MV-4-11 (cell line): Measurements from ENCODE around the gene KLRB1.
"Not testable (repeated sequence)": the region's sequence is repeated elsewhere in the genome, so short reads cannot be mapped to it uniquely, and the experiment has no call there.

ENCODE experiments used
- DNase-seq: peaks from one replicate; lab custom pipeline; 2025; lab: John Stamatoyannopoulos, UW

KLRB1 gene

DNA sequence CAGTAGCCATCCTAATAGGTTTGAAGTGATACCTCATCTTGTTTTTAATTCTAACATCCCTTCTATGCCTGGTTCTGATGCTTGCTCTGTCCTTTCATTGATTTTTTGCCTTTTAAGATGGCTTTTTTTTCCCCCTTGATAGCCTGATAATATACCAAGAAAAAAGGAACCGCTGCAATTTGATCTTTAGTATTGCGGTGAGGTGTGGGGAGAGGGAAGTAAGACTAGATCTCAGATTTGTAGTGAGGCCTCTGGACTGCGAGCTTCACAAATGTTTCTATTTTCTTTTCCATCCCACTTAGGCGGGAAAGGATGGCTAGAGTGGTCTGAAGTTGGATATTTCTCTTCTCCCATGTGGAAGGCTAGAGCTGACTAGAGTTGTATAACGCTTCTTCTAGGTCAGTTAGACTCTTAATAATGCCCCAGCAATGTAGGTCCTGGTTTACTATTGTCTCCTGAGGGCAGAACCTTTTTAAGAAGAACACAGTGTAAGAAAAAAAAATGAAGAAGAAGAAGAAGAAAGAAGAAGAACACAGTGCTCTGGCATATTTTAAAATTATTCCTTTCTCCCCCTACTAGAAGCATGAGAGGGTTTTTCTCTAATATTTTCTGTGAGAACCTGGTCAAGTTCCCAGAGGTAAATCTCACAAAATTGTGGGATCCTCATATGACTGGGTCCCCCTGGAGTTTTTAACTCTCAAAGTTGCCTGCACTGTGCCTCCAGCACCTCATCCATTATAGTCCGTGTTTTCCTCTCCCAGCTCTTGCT lies 11.9 kb upstream of the KLRB1 start:
- peak; percentile 66 for DNase-seq

DNA sequence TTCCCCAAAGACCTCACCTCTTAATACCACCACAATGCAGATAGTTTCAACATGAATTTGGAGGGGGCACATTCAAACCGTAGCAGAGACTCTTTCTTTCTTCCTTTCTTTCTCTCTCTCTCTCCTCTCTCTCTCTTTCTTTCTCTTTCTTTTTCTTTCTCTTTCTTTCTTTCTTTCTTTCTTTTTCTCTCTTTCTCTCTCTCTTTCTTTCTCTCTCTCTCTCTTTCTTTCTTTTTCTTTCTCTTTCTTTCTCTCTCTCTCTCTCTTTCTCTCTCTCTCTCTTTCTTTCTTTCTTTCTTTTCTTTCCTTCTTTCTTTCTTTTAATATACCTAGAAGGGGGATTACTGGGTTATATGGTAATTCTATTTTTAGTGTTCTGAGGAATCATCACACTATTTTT lies 11.2 kb upstream of the KLRB1 start:
- DNase-seq = not testable (repeated sequence)

DNA sequence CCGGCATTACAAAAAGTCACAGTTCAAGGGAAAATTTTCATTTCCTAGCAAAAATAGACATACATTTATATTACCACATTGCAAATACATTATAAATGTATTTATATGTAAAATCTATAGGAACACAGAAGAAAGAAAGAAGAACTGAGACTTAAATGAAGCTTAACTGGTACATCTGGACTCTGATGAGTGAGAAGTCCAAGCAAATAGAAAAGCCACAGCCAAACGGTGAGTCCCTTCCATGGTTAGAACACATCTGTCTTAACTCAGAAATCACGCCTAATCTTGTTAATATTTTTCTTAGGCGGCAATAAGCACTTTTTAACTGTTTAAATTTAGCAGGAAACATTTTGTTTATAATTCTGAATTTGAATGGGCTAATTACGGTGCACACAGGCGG lies 9.4 kb upstream of the KLRB1 start:
- peak; percentile 53 for DNase-seq

DNA sequence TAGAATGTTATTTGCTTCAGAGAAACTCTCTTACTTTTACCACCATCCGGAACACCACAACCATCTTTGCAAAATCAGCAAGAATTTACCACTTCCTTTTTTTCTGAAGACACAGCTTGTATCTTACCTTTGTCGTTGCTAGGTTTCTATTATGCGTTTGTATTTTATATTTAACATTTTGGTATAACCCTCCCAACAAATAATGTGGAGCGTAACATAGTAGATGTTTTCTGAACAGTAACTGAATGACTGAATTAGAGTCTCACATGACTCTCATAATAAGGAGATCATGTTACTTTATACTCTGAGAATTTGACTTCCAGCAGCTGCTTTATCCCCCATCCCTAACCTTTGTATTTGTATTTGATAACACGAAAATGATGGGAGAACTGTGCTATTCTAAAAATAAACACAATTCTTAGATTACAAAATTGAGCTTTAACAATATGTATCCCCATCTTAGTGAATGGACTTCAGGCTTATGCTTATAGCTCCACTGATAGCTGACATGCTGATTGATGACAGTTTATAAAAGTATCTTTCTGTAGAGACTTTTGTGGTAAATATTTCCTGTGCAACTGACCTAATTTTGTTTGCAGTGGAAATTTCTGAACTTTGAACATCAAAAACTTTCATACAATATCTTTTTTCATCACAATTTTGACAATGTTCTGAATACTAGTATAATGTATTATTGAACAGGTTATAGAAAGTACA lies 7.9 kb upstream of the KLRB1 start:
- peak; percentile 66 for DNase-seq

DNA sequence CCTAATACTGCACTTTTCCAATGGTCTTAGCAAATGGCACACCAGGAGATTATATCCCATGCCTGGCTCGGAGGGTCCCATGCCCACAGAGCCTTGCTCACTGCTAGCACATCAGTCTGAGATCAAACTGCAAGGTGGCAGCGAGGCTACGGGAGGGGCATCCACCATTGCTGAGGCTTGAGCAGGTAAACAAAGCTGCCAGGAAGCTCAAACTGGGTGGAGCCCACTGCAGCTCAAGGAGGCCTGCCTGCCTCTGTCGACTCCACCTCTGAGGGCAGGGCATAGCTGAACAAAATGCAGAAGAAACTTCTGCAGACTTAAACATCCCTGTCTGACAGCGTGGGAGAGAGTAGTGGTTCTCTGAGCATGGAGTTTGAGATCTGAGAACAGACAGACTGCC lies 2.9 kb upstream of the KLRB1 start:
- DNase-seq = not testable (repeated sequence)

DNA sequence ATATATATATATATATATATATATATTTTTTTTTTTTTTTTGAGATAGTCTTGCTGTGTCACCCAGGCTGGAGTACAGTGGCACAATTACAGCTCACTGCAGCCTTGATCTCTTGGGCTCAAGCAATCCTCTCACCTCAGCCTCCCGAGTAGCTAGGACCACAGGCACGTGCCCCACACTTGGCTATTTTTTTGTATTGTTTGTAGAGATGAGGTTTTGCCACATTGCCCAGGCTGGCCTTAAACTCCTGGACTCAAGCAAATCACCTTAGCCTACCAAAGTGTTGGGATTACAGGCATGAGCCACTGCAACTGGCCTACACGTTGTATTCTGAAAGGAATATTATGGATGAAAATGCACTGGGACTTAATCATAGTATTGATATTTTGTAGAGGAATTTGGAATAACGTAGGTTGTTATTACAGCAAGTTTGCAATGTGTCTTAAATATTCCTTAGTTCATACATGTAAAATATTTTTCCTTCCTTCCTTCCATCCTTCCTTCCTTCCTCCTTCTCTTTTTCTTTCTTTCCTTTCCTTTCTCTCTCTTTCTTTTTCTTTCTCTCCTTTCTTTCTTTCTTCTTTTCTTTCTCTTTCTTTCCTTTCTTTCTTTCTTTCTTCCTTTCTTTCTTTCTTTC lies 862 bp downstream of the KLRB1 start:
- no peak for DNase-seq

DNA sequence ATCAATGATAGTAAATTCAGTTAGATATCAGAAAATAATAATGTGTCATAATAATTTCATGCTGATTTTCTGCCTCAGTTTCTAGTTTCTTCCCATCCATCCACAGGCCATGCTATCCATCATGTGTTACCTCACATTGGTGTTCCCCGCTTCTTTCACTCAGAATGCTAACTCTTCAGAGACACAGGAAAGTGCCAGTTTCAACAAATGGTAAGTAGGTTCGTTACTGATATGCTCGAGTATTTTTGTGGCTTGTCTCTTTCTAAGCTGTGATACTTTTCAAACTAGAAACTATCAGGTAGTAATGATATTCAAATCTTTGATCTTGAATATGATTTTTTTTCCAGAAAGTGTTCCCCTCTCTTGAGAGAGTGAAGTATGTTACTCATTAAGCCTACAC lies 1.5 kb downstream of the KLRB1 start:
- DNase-seq = no peak

DNA sequence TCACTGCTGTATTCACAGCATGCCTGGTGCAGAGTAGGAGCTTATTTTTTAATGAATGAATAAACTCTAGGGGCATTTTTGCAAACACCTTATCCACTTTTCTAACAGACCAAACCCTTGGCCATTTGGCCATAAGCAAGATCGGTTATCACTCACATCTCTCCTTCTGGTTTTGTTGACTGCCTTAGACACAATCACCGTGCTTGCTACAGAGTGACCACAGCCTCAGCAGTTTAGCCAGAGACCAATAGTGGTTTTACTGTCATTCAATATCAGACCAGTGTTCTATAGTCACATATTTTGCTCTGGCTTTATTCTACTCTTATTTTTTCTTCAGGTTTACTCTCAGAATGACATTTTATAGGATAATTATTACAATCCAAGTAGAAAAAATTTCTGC lies 2.2 kb downstream of the KLRB1 start:
- no peak for DNase-seq

DNA sequence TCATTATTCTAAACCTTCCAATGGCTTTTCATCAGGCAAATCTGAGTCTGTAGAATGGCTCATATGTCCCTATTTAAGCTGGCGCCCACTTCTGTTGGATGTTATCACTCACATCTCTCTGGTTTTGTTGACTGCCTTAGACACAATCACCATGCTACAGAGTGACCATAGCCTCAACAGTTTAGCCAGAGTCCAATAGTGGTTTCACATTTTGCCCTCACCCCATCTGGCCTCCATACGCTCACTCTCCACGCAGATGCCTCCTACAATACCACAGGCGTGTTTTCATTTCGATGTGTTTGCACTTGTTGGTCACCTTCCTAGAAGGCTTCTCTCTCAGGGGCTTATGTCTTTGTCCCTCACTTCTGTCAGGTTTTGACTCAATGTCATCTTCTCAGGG lies 3.4 kb downstream of the KLRB1 start:
- peak; percentile 4 for DNase-seq

DNA sequence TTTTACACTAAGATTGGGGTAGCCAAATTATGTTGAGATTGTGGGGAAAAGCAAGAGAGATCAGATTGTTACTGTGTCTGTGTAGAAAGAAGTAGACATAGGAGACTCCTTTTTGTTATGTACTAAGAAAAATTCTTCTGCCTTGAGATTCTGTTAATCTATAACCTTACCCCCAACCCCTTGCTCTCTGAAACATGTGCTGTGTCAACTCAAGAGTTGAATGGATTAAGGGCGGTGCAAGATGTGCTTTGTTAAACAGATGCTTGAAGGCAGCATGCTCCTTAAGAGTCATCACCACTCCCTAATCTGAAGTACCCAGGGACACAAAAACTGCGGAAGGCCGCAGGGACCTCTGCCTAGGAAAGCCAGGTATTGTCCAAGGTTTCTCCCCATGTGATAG lies 7.3 kb downstream of the KLRB1 start:
- not testable (repeated sequence) for DNase-seq

DNA sequence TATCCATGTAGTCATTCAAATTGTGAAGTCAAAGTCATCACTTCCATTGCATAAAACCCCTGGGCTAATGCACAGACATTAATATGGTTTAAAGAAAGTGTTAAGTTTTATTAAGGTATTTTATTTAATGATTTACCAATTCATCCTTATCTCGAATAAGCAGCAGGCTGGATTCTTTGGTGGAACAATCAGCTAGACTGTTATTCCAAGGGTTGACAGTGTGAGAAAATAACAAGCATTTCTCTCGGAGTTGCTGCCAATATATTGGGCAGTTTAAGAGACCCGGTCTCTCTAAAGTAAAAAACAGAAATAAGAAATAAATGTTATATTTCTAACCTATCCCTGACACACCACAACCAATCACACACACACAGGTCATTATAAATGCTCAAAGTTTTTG lies 9.4 kb downstream of the KLRB1 start:
- DNase-seq = no peak

DNA sequence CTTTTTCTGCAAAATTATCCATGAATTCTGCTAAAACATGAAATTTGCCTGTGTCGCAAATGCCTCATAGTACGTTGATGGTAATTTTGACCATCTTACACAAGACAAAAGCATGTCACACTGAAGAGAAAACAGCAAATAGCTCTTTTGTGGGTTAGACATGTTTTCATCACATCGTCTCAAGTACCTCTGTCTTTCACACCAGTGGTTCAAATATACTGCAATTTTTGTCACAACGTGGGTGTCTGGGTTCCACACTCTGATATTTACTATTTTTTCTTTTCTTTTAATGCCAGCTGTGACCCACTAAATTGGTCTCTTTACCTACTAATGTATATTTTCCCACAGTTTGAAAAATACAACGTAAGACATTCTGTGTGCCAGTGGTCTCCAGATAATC lies 10.4 kb downstream of the KLRB1 start:
- no peak for DNase-seq

DNA sequence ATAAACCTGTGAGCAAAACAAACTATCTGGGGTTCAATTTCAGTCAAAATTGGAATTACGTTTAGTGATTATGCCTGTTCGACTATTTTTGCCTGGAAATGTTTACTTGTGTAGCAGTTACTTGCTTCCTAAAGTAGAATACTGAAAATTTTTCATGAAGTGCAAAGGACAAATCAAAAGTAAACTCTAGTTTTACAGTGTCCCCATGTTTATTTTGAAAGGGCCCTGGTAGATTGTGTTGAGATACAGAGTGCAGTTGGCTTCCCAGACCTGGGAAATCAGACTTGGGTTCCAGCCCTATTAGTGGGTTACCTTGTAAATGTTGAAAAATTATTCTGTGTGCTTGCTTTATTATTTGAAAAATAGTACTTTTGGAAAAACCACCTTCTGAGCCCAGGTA lies 17.3 kb downstream of the KLRB1 start:
- no peak for DNase-seq

DNA sequence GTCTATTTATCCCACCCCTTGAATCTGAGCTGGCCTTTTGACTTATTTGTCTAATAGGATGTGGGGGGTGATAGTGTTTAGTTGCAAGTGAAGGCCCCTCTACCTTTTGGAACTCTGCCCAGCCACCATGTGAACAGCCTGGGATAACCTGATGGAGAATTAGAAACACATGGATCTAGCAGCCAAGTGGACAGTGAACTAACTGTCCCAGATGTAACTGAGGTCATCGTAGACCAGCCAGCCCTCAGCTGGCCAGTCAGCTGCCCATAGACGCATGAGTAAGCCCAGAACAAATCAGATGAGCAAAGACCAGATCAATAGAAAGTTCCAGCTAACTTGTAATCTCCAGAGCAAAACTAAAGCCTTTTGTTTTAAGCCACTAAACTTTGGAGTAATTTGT lies 19.0 kb downstream of the KLRB1 start:
- DNase-seq = no peak

DNA sequence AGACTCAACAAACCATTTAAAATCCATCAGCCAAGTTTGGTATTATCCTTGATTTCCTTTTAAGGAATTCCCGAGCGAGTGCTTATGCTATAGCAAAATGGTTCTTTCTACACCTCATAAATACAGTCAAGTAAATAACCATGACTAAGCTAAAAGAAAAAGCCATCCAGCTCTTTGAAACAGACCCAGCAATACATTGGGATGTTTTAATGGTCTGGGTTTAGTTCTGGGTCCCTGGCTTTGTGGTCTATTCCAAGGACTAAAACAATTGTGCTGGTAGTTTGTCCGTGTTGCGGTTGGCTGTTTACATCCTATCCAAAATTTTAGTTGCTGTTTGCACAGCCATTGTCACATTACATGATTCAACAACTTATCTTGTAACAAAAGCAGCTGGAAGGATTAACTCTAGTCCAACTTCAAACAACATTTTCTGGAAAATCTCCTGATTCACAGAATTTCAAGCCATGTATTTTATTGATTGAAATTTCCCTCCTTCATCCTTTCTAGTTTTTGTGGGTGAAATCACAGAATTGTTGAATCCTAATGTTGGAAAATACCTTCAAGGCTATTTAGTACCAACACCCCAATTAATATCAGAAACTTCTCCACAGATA lies 19.6 kb downstream of the KLRB1 start:
- no peak for DNase-seq

DNA sequence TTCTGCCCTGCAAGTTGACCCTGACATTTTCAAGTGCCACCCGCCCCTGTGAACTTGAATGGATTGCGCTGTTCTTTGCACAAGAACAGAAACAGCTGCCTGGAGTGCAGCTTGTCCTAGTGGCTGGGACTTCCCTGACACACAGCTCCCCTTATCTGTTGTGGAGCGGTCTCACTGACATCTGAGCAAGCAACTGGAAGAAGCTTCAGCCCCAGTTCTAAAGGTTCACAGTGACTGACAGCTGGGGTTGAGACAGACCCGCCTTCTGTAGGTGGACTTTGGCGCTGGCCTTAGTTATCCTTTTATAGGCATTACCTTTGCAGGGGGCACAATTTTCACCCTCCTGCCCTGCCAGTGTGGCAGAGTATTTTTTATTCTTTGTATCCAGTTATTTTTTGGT lies 30.0 kb downstream of the KLRB1 start:
- DNase-seq = not testable (repeated sequence)

DNA sequence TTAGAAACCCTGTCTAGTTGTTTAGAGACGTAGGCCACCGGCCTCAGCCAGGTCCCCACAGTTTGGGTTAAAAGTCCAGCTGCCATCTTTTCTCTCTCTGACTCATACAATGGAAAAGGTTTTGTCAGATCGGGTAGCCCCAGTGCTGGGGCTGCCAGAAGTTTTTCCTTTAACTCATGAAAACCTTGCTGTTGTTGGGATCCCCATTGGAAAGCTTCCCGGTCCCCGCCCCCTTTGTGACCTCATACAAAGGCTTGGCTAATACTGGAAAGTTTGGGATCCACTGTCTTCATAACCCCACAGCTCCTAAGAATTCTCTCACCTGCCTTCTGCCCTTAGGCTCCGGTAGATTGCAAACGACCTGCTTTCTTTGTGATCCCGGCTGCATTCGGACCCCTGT lies 40.6 kb downstream of the KLRB1 start:
- DNase-seq = not testable (repeated sequence)

DNA sequence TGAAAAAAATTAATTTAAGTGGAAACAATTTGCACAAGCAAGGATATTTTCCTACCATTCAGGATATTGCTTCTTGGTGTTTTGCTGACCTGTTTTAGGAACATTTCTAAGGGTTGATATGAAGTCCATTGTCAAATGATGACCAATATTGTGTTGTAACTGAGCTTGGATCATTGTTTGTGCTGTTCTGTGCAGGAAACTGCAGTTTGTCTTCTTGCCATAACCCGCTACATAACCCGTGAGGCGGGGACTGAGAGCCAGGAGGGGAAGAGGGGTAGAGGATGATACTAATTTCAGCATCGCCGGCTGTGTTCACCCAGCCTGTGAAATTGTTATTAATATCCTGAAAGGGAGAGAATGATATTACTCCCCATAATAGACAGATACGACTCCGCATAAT lies 41.6 kb downstream of the KLRB1 start:
- DNase-seq = not testable (repeated sequence)

DNA sequence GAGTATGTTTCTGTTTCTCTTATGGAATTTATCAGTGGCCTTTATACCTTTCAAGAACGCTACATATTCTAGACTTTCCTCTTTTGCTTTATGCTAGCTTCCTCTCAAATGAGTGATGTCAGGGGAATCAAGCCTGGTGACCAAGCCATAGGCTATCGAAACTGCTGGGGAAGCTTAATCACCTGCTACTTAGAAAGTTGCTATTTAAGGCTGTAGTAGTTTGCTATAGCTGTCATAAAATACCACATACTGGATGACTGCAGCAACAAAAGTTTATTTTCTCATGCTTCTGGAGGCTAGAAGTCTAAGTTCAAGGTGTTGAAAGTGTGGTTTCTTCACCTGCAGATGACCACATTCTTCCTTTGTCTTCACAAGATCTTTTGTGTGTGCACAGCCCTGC lies 43.3 kb downstream of the KLRB1 start:
- DNase-seq = not testable (repeated sequence)

DNA sequence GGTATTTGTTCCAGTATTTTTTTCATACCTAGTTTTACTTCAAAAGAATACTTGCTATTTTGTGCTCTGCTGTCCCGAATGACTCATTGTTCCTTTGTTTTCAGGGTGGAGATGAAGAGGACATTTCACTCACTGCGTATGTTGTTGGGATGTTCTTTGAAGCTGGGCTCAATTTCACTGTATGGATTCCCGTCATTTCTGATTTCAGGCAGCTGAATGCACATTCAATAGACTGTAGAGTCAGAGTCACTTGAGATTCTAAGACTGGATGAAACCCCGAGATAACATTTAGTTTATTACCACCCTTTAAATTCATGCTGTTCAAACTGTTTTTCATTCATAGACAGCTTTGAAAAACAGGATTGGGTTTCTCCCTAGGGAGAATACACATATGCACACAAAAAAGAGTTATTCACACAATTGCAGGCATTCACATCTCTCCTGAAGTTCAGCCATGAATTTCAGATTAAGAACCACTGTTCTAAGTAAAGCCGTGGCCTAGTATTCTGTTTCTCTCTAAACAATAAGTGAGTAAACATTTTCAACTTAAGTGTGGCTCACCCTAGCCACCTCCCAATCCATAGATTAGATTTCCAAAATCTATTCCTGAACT lies 44.8 kb downstream of the KLRB1 start:
- DNase-seq = not testable (repeated sequence)

DNA sequence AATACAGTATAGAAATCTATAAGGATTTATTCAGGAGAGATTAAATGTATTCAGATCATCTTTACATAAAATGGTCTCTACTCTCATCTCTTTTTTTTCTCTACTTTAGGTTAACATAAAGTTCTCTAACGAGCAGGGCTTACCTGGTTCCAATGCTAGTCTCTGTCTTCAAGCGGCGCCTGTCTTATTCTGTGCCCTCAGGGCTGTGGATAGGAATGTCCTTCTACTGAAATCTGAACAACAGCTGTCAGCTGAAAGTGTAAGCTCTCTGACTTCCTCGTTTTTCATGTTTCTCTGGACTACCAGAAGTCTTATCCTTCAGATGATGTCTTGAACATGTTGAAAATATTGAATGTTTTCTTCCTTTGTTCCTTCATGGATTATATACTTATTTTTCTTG lies 62.2 kb downstream of the KLRB1 start:
- DNase-seq = not testable (repeated sequence)
